ENCODE data around the gene FLT1.

- no peak for TF ChIP-seq ESRRA (IDR thresholded peaks at IDR 0.05; ENCODE audit: borderline replicate concordance, low read length)
- TF ChIP-seq, protein P1, sequence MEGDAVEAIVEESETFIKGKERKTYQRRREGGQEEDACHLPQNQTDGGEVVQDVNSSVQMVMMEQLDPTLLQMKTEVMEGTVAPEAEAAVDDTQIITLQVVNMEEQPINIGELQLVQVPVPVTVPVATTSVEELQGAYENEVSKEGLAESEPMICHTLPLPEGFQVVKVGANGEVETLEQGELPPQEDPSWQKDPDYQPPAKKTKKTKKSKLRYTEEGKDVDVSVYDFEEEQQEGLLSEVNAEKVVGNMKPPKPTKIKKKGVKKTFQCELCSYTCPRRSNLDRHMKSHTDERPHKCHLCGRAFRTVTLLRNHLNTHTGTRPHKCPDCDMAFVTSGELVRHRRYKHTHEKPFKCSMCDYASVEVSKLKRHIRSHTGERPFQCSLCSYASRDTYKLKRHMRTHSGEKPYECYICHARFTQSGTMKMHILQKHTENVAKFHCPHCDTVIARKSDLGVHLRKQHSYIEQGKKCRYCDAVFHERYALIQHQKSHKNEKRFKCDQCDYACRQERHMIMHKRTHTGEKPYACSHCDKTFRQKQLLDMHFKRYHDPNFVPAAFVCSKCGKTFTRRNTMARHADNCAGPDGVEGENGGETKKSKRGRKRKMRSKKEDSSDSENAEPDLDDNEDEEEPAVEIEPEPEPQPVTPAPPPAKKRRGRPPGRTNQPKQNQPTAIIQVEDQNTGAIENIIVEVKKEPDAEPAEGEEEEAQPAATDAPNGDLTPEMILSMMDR (IDR thresholded peaks at IDR 0.05): no peak
Observed at GRCh38 chr13:28540612-28541011, 45.7 kb upstream of the FLT1 start.

Measured in A549 (cell line).